Right lobe of liver (tissue), 6 donors: ENCODE measurements around the gene SP140L. TPM values are rescaled to one million over a fixed set of nuclear protein-coding genes. Genes with fewer than 3 reads are reported as not detected.

Experiments used
- ATAC-seq, 4 donors: fragments of 200-7000 bp; cut with Tn5 transposase; one replicate each; pipeline ENCODE4 v1.9.1; 2020; ENCODE audit warnings: mild to moderate bottlenecking in 4 of 4, moderate library complexity in 4 of 4
- DNase-seq, 3 donors: peaks; one replicate each; pipeline ENCODE4 v3.0.0-alpha.2; 2020
- H3K27ac ChIP-seq, 3 donors: fragments of 200-600 bp; one replicate each; pipeline ENCODE4 v1.8.0; 2022
- H3K27me3 ChIP-seq, 2 donors: fragments of 200-600 bp; one replicate each; pipeline ENCODE4 v1.8.0; 2022
- H3K36me3 ChIP-seq, 4 donors: fragments of 200-600 bp; sonication (generic) in 1 of 4; one replicate each; pipeline versions ENCODE4 v1.5.1 to v1.8.0; 2017 to 2022; ENCODE audit warnings: control low read depth in 1 of 4
- H3K4me1 ChIP-seq, 4 donors: fragments of 200-600 bp; sonication (generic) in 1 of 4; one replicate each; pipeline versions ENCODE4 v1.5.1 to v1.8.0; 2017 to 2022; ENCODE audit warnings: control low read depth in 1 of 4
- H3K4me3 ChIP-seq, 3 donors: fragments of 200-600 bp; one replicate each; pipeline ENCODE4 v1.8.0; 2022
- H3K9me3 ChIP-seq, 4 donors: fragments of 200-600 bp; sonication (generic) in 1 of 4; one replicate each; pipeline versions ENCODE4 v1.5.1 to v1.8.0; 2017 to 2022; ENCODE audit warnings: control low read depth in 1 of 4
- CTCF ChIP-seq, 4 donors: fragments of 200-600 bp in 3 of 4; fragments of 450-650 bp in 1 of 4; IDR thresholded peaks; one replicate each; pipeline versions ENCODE4 v1.5.1 to v1.8.0; 2016 to 2022; ENCODE audit warnings: antibody characterized with exemption in 4 of 4, mild to moderate bottlenecking in 2 of 4
- POLR2A ChIP-seq: fragments of 450-650 bp; IDR thresholded peaks from one replicate; pipeline ENCODE4 v1.6.1; 2017; ENCODE audit warnings: antibody characterized with exemption, mild to moderate bottlenecking
- WGBS: methylation state at CpG from one replicate; pipeline ENCODE4 v1.1.6; 2018; ENCODE audit warnings: low coverage, low lambda C conversion rate; ENCODE audit not compliant: insufficient coverage; ENCODE audit errors: missing lambda C conversion rate; 5-methylcytosine and 5-hydroxymethylcytosine counted together
- intact Hi-C, 2 donors: fragments of 100-400 bp; cut with DNase I; formaldehyde crosslinking; loops; one replicate each; pipeline versions ENCODE4 v1.11.2 to v1.14.1; 2022
- total RNA-seq, 6 experiments: library from RNA; depleted of rRNA in 2 of 6; stranded (reverse); fragments of >200 nt in 2 of 6; fragmentation: NEBNext Ultra II Directional in 3 of 6; extraction: Animal tissue kit (Norgen Biotek cat#: 25700) in 3 of 6; gene quantifications; one replicate each; pipeline versions ENCODE4 v1.1.0 to v1.2.4, GENCODE V29; 2016 to 2023
- donor health status: DM: no; HTN: yes; CAD: no.
- donor health status: DM: no; HTN: no; CAD: no.
- donor health status: DM: no; HTN: no; CAD: no.
- donor health status: DM: no; HTN: yes; CAD: no.
- donor health status: DM: no; HTN: yes; CAD: no.

Gene SP140L
- total RNA-seq, 6 experiments from 2014 or later = 6.6 to 17.9 (median 11.3) TPM

GRCh38 chr2:230358305-230358704 is 31.3 kb downstream of the SP140L start:
- Histone ChIP-seq H3K4me1 (peaks cover 0 to 8% (median 2%) of the 10 kb centered on the region in 4 donors), H3K27ac (no peak overlapping the region), H3K4me3 (no peak overlapping the region), H3K27me3 (no peaks in the 10 kb centered on the region), H3K36me3 (peaks cover 0 to 3% (median 0%) of the 10 kb centered on the region in 4 donors), H3K9me3 (no peaks in the 10 kb centered on the region)
- intact Hi-C loops = no loop called here
- 100% methylated on average over 1 of the region's 1 CpG for WGBS
- ATAC-seq = no peak
- no peak for TF ChIP-seq POLR2A
- no peak for TF ChIP-seq CTCF (IDR thresholded peaks at IDR 0.05)
- no peak for DNase-seq

- intact Hi-C loops = no loop called here
- H3K36me3 ChIP-seq = peaks cover 0 to 3% (median 0%) of the 10 kb centered on the region in 4 donors
- 56% methylated on average over 1 of the region's 1 CpG for WGBS
Measured at GRCh38 chr2:230360028-230360427, 33.0 kb downstream of the SP140L start.

GRCh38 chr2:230362030-230362691 is 35.2 kb downstream of the SP140L start:
- peaks cover 0 to 3% (median 0%) of the 10 kb centered on the region in 4 donors for H3K36me3 ChIP-seq
- whole genome bisulfite sequencing = 44% methylated on average over 1 of the region's 1 CpG
- DNase-seq (no peak), ATAC-seq (no peak)
- H3K9me3 ChIP-seq = no peaks in the 10 kb centered on the region
- intact Hi-C loops = no loop called here
- no peak overlapping the region for H3K4me3 ChIP-seq
- no peaks in the 10 kb centered on the region for H3K4me1 ChIP-seq
- TF ChIP-seq CTCF (IDR thresholded peaks at IDR 0.05) (no peak), POLR2A (no peak)
- H3K27me3 ChIP-seq = no peaks in the 10 kb centered on the region
- H3K27ac ChIP-seq = no peak overlapping the region

More at GRCh38 chr2:230360028-230360427, 33.0 kb downstream of the SP140L start:
- DNase-seq (no peak), ATAC-seq (no peak)
- Histone ChIP-seq H3K27ac (no peak overlapping the region), H3K27me3 (no peaks in the 10 kb centered on the region), H3K4me3 (no peak overlapping the region), H3K4me1 (peaks cover 0 to 8% (median 2%) of the 10 kb centered on the region in 4 donors), H3K9me3 (no peaks in the 10 kb centered on the region)
- TF ChIP-seq POLR2A (no peak), CTCF (IDR thresholded peaks at IDR 0.05) (no peak)

GRCh38 chr2:230382108-230382507 is 55.1 kb downstream of the SP140L start:
- TF ChIP-seq CTCF (IDR thresholded peaks at IDR 0.05) = no peak
- TF ChIP-seq POLR2A = no peak
- Histone ChIP-seq H3K4me3 (no peak overlapping the region), H3K27ac (no peak overlapping the region), H3K9me3 (no peaks in the 10 kb centered on the region), H3K4me1 (no peaks in the 10 kb centered on the region), H3K27me3 (no peaks in the 10 kb centered on the region), H3K36me3 (peaks cover 0 to 12% (median 4%) of the 10 kb centered on the region in 4 donors)
- ATAC-seq = no peak
- WGBS = no CpG with 5 or more reads among the region's 2 CpGs
- intact Hi-C loops = no loop called here
- DNase-seq = no peak
